Ishikawa (cell line): Measurements from ENCODE around the gene LONP2.

ENCODE experiments used
- CEBPB ChIP-seq: IDR thresholded peaks from 2 replicates; pipeline ENCODE4 v1.6.1; 2012
- CREB1 ChIP-seq: IDR thresholded peaks from 2 replicates; pipeline ENCODE4 v1.6.1; 2012; ENCODE audit warnings: low read depth
- EGR1 ChIP-seq: IDR thresholded peaks from 2 replicates; pipeline ENCODE4 v1.6.1; 2012
- EP300 ChIP-seq: IDR thresholded peaks from 2 replicates; pipeline ENCODE4 v1.6.1; 2012; ENCODE audit warnings: borderline replicate concordance
- FOXM1 ChIP-seq: IDR thresholded peaks from 2 replicates; pipeline ENCODE4 v1.6.1; 2012; ENCODE audit warnings: low read depth, borderline replicate concordance
- NFIC ChIP-seq: IDR thresholded peaks from 2 replicates; pipeline ENCODE4 v1.6.1; 2012
- RAD21 ChIP-seq: IDR thresholded peaks from 2 replicates; pipeline ENCODE4 v1.6.1; 2012; ENCODE audit warnings: low read depth
- TAF1 ChIP-seq: IDR thresholded peaks from 2 replicates; pipeline ENCODE4 v1.6.1; 2012; ENCODE audit warnings: low read depth, mild to moderate bottlenecking
- TCF12 ChIP-seq: IDR thresholded peaks from 2 replicates; pipeline ENCODE4 v1.6.1; 2012; ENCODE audit warnings: low read depth
- TEAD4 ChIP-seq: IDR thresholded peaks from 2 replicates; pipeline ENCODE4 v1.6.1; 2012
- YY1 ChIP-seq: IDR thresholded peaks from 2 replicates; pipeline ENCODE4 v1.6.1; 2012; ENCODE audit warnings: low read depth
- ZBTB7A ChIP-seq: IDR thresholded peaks from 2 replicates; pipeline ENCODE4 v1.6.1; 2012; ENCODE audit warnings: low read depth
- TF ChIP-seq, protein P1 (sequence below): IDR thresholded peaks from 2 replicates; pipeline ENCODE4 v1.6.1; 2012; ENCODE audit warnings: low read depth, mild to moderate bottlenecking
- TF ChIP-seq, protein P2 (sequence below): IDR thresholded peaks from 2 replicates; pipeline ENCODE4 v1.6.1; 2012
- TF ChIP-seq, protein P3 (sequence below): IDR thresholded peaks from 2 replicates; pipeline ENCODE4 v1.6.1; 2012

LONP2 gene

DNA sequence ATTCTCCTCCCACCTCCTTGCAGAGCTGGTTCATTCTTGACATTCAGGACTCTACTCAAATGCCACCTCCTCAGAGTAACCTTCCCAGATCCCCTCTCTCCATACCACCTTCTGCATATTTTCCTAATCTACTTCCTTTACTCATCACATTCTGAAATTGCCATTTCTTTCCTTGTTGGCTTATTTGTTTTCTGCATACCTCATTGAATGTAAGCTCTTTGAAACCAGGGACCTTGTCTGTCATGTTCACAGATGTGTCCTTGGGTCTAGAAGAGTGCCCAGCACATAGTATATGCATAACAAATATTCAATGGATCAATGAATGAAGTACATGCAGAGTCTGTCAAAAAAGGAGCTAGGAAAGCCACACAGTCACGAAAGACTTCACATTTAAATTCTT is 7.8 kb upstream of the LONP2 start:
- TF ChIP-seq EGR1 (no peak), FOXM1 (no peak), TEAD4 (no peak), YY1 (no peak), NFIC (no peak), TAF1 (no peak), CREB1 (no peak)
- TF ChIP-seq, protein P1, sequence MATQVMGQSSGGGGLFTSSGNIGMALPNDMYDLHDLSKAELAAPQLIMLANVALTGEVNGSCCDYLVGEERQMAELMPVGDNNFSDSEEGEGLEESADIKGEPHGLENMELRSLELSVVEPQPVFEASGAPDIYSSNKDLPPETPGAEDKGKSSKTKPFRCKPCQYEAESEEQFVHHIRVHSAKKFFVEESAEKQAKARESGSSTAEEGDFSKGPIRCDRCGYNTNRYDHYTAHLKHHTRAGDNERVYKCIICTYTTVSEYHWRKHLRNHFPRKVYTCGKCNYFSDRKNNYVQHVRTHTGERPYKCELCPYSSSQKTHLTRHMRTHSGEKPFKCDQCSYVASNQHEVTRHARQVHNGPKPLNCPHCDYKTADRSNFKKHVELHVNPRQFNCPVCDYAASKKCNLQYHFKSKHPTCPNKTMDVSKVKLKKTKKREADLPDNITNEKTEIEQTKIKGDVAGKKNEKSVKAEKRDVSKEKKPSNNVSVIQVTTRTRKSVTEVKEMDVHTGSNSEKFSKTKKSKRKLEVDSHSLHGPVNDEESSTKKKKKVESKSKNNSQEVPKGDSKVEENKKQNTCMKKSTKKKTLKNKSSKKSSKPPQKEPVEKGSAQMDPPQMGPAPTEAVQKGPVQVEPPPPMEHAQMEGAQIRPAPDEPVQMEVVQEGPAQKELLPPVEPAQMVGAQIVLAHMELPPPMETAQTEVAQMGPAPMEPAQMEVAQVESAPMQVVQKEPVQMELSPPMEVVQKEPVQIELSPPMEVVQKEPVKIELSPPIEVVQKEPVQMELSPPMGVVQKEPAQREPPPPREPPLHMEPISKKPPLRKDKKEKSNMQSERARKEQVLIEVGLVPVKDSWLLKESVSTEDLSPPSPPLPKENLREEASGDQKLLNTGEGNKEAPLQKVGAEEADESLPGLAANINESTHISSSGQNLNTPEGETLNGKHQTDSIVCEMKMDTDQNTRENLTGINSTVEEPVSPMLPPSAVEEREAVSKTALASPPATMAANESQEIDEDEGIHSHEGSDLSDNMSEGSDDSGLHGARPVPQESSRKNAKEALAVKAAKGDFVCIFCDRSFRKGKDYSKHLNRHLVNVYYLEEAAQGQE, result no peak
- TF ChIP-seq, protein P2, sequence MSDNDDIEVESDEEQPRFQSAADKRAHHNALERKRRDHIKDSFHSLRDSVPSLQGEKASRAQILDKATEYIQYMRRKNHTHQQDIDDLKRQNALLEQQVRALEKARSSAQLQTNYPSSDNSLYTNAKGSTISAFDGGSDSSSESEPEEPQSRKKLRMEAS, result no peak

DNA sequence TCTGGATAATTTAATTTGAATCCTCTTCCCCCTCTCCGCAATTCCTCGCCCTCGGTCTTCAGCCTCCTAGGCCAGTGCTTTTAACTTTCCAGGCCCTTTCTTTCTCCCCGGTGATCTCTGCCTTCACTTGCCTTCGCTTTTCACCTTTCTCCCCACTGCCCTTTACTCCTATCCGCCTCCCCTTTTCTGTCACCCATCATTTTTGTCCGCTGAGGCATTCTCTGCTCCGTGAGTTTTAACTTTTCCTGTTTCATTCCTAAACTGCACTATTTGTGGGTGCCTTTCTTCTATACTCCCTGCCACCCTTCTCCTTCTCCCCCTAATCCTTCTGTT is 729 bp downstream of the LONP2 start:
- TF ChIP-seq EGR1 (no peak), TAF1 (no peak), FOXM1 (no peak), TEAD4 (no peak), NFIC (no peak), EP300 (no peak), CREB1 (no peak), RAD21 (no peak), CEBPB (no peak), TCF12 (no peak), YY1 (no peak)
- TF ChIP-seq, protein P3, sequence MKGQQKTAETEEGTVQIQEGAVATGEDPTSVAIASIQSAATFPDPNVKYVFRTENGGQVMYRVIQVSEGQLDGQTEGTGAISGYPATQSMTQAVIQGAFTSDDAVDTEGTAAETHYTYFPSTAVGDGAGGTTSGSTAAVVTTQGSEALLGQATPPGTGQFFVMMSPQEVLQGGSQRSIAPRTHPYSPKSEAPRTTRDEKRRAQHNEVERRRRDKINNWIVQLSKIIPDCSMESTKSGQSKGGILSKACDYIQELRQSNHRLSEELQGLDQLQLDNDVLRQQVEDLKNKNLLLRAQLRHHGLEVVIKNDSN, result no peak
- TF ChIP-seq, protein P2, result no peak

DNA sequence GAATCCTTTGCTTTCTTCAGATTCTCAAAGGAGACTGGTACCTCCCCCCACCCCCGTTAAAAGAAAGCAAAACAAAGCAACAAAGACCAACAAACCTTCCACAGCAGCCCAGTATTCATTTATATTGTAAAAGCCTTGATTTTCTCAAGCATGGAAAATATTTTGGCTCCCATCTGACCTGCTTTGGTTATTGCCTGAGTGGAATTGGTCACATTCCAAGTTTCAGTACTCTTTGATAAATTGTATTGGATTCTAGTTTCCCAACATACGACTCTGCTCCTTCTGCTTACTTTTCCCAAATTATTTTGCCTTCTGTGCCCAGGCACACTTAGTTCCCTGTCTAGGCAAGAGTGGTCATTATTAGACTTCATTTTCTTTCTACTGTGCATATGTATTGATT is 2.0 kb downstream of the LONP2 start:
- TF ChIP-seq, protein P3, result no peak
- no peak for TF ChIP-seq TCF12
- no peak for TF ChIP-seq FOXM1
- TF ChIP-seq CEBPB, result no peak
- TF ChIP-seq CREB1, result no peak
- TF ChIP-seq, protein P1, result no peak
- TF ChIP-seq EP300, result no peak
- TF ChIP-seq YY1, result no peak
- no peak for TF ChIP-seq RAD21
- no peak for TF ChIP-seq TAF1
- no peak for TF ChIP-seq TEAD4
- no peak for TF ChIP-seq EGR1
- TF ChIP-seq ZBTB7A, result no peak
- TF ChIP-seq, protein P2, result no peak

DNA sequence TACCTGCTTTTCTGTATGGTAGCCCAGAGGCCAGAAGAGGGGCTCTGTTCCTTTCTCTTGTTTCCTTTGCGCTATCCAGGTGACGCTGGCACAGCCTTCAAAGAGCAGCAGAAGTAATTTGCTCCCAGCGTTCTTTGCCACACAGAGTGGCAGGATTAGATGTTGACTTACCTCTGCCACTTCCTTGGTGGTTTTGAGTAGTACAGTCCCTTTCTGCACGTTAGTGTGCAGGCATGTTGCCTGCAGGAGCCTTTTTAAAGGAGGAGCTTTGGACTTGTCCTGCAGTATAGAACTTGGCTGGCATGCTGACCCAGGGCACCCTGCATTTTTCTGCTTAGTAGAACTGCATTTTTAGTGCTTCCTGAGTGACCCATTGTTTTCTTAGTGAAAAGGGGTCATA is 3.2 kb downstream of the LONP2 start, which contains the start of gene ABCC11:
Gene ABCC11, minus strand, starts transcription at position 229 of the 400 bp plus-strand sequence. CDS start 15,618 bp downstream, outside the sequence.
- TF ChIP-seq CREB1 (no peak), EGR1 (no peak), TCF12 (no peak), TEAD4 (no peak), TAF1 (no peak), ZBTB7A (no peak), NFIC (no peak), CEBPB (no peak), RAD21 (no peak), EP300 (no peak), FOXM1 (no peak), YY1 (no peak)
- TF ChIP-seq, protein P3, result no peak
- TF ChIP-seq, protein P2, result no peak
- TF ChIP-seq, protein P1, result no peak
